HL-60 (cell line): ENCODE measurements around the gene ATP10B.

ENCODE experiments used
- DNase-seq, 2 experiments: peaks; one replicate each; pipeline ENCODE4 v3.0.0-alpha.2; 2010 to 2020; ENCODE audit warnings: low read depth in 1 of 2, low spot score in 1 of 2
- H3K27ac ChIP-seq: fragments of 250-450 bp; sonication (Bioruptor Pico); replicated peaks from 2 replicates; pipeline ENCODE4 v1.5.1; 2020; ENCODE audit warnings: mild to moderate bottlenecking, moderate library complexity
- H3K27me3 ChIP-seq: fragments of 250-450 bp; sonication (Bioruptor Pico); 2 replicates; pipeline ENCODE4 v1.5.1; 2021; ENCODE audit warnings: mild to moderate bottlenecking, moderate library complexity; ENCODE audit not compliant: insufficient read depth, poor library complexity, severe bottlenecking
- H3K4me3 ChIP-seq: replicated peaks from 2 replicates; pipeline ENCODE4 v1.5.1; 2011; ENCODE audit warnings: mild to moderate bottlenecking, control low read depth, low read length; ENCODE audit not compliant: insufficient read depth
- CTCF ChIP-seq: IDR thresholded peaks from one replicate; pipeline ENCODE4 v1.5.1; 2011; ENCODE audit warnings: low read length, control low read depth, inconsistent platforms; ENCODE audit not compliant: insufficient read depth
- GABPA ChIP-seq: IDR thresholded peaks from 2 replicates; pipeline ENCODE4 v1.6.1; 2012; ENCODE audit warnings: low read depth
- POLR2AphosphoS5 ChIP-seq: IDR thresholded peaks from 2 replicates; pipeline ENCODE4 v1.6.1; 2012; ENCODE audit warnings: low read depth
- REST ChIP-seq: IDR thresholded peaks from 2 replicates; pipeline ENCODE4 v1.6.1; 2012; ENCODE audit warnings: low read depth; ENCODE audit not compliant: insufficient replicate concordance
- SPI1 ChIP-seq: IDR thresholded peaks from 2 replicates; pipeline ENCODE4 v1.6.1; 2012; ENCODE audit warnings: low read depth, mild to moderate bottlenecking, borderline replicate concordance

ATP10B gene

DNA sequence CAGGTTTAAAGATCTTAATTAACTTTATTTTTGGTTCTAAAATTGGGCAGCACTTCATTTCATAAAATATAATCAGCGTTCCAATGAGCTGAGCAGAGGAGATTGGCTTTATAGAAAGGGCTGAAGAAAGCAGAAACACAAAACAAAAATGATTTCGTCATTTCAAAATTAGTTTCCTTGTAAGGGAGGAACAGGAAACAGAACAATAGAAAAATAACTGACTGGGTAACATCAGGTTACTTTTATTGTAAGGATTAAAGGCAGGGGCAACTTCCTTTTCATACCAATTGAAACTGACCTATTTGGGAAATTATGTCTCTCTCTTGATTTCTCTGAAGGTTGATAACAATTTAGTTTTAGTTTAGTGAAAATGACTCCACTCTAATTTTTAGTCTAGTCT, 157.1 kb downstream of the ATP10B start:
- H3K27ac ChIP-seq: peak overlapping the region; percentile 37
- no peak overlapping the region for H3K4me3 ChIP-seq
- H3K27me3 ChIP-seq: no peaks in the 10 kb centered on the region
- DNase-seq: peak in 1 of 2 experiments; percentile 24
- TF ChIP-seq REST (no peak), POLR2AphosphoS5 (no peak), GABPA (no peak), SPI1 (peak; percentile 49; the same call in 1 of the 2 replicates)

DNA sequence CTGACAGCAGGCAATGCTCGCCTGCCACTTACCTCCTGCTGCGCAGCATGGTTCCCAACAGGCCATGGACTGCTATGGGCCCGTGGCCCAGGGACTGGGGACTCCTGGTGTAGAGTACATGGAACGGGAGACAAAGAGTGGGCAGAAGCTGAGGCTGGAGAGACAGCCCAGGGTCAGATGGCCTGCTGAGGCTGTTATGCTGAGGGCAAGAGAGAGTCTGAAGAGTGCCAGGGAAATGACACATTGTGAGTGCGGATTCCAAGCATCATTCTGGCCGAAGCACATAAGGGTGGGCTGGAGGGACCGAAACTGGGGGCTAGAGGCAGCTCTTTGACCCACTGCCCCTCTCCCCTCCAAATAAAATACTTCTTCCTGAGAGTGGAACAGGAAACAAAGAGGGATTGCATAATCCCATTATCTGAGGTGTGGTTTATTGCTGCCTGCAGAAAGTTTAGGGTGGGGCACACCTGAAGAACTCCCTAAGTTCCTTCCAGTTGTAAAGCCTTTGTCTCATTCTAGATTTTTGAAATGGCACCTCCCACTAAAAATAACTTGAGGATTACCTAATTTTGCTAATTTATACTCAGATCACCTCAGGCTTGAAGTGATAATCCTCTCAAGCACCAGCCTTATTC, 158.1 kb downstream of the ATP10B start:
- DNase-seq: no peak
- H3K27me3 ChIP-seq: no peaks in the 10 kb centered on the region
- H3K27ac ChIP-seq: no peak overlapping the region
- TF ChIP-seq POLR2AphosphoS5: no peak
- no peak for TF ChIP-seq CTCF
- no peak for TF ChIP-seq SPI1
- TF ChIP-seq REST: no peak
- TF ChIP-seq GABPA: no peak
- H3K4me3 ChIP-seq: no peak overlapping the region

DNA sequence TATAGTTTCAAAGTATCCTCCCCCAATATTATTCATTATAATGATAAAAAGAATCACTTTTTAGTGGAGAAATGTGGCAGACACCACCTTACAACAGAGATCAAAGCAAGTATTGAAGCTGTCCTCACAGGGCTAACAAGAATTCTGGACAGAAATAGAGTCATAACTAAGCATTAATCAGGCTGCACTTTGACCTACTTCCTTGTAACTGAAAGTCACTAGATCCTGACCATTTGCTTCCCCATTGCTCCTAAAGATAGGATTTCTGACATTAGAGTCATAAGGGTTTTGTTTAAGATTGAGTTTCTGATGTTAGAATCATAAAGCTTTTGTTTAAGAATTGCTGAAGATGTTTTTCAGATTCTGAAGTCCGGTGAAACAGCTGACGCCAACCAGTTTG, 159.7 kb downstream of the ATP10B start:
- no peak overlapping the region for H3K4me3 ChIP-seq
- no peak overlapping the region for H3K27ac ChIP-seq
- TF ChIP-seq POLR2AphosphoS5 (no peak), GABPA (no peak), CTCF (no peak), REST (no peak), SPI1 (no peak)
- H3K27me3 ChIP-seq: no peaks in the 10 kb centered on the region
- DNase-seq: no peak

- no peak overlapping the region for H3K4me3 ChIP-seq
- peak; percentile 21 to 32 for DNase-seq
- no peaks in the 10 kb centered on the region for H3K27me3 ChIP-seq
- no peak overlapping the region for H3K27ac ChIP-seq
- TF ChIP-seq CTCF (peak; percentile 32), REST (no peak)
Measured at GRCh38 chr5:160685695-160686094, 166.3 kb downstream of the ATP10B start.
